ENCODE results near the gene SMCO2.

Gene SMCO2

DNA sequence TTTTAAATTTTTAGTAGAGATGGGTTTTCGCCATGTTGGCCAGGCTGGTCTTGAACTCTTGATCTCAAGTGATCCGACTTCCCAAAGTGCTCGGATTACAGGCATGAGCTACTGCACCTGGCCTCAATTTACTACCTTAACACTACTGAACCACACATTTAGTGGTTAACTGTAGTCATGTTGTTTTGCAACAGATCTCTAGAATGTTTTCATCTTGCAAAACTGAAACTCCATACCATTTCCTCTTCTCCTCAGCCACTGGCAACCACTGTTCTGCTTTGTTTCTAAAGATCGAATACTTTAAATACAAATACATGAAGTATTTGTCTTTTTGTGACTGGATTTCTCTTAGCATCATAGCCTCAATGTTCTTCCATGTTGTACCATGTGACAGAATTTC lies 15.4 kb upstream of the SMCO2 start:
- no peak for DNase-seq (ENCODE audit: low read depth)
- in situ Hi-C loops (cut with HindIII; ENCODE audit: low sequenced_read_pairs), result loop anchor here (5.0 to 10.0 kb wide), 3 partner anchors 34 to 204 kb away; no protein-coding TSS in a partner anchor
- TF ChIP-seq, protein P1, sequence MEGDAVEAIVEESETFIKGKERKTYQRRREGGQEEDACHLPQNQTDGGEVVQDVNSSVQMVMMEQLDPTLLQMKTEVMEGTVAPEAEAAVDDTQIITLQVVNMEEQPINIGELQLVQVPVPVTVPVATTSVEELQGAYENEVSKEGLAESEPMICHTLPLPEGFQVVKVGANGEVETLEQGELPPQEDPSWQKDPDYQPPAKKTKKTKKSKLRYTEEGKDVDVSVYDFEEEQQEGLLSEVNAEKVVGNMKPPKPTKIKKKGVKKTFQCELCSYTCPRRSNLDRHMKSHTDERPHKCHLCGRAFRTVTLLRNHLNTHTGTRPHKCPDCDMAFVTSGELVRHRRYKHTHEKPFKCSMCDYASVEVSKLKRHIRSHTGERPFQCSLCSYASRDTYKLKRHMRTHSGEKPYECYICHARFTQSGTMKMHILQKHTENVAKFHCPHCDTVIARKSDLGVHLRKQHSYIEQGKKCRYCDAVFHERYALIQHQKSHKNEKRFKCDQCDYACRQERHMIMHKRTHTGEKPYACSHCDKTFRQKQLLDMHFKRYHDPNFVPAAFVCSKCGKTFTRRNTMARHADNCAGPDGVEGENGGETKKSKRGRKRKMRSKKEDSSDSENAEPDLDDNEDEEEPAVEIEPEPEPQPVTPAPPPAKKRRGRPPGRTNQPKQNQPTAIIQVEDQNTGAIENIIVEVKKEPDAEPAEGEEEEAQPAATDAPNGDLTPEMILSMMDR (IDR thresholded peaks at IDR 0.05; ENCODE audit: low read depth, low read length, missing control alignments), result no peak
- H3K4me3 ChIP-seq (ENCODE audit: low read depth, low read length), result no peak overlapping the region

DNA sequence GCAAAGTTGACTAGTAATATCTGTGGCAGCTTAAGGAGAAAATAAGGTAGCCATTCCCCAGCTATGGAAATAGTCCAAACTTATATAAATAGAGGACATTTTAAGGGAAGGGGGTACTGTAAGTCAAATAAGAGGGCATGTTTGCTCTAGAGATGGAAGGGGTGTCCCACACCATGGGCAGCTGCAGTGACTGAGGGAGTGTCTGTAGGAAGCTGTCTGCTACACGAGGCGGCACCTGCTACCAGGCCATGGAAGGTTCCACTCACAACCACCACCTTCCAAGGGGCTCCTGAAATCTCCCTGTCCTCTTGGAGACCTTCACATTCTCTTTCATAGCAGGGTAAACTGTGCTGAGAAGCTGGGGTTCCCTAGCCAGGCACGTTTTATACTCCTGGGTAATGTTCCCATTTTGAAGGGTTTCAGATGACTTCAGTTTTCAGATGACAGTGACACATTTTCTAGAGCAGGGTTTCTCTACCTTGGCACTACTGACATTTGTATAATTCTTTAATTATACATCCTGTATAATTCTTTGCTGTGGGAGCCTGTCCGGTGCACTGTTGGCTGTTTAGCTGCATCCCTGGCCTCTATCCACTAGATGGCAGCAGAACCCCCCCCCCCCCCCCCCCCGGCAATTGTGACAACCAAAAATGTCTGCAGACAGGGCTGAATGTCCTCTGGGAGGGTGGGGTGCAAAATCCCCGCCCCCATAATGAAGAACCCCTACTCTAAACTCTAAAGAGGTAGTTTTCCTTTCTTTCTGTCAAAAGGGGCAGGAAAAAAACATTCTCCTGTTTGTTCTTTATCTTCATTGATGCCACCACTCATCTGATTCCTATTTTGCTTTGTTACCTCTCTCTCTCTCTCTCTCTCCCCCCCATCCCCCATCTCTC lies 11.6 kb upstream of the SMCO2 start:
- TF ChIP-seq, protein P1 (IDR thresholded peaks at IDR 0.05; ENCODE audit: low read depth, low read length, missing control alignments), result peak; percentile 61

DNA sequence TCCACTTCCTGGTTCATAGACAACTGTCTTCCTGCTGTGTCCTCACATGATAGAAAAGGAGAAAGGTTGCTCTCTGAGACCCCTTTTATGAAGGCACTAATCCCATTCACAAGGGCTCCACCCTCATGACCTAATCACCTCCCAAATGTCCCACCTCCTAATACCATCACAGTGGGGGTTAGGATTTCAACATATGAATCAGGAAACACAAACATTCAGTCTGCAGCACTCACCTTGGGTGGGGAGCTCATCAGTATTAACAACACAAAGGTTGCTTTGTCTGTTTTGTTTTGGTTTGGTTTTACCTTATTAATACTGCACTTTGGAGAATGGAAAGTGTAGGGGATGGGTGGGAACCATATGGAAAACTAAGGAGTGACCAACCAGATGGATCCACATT lies 10.5 kb upstream of the SMCO2 start:
- in situ Hi-C loops (cut with HindIII; ENCODE audit: low sequenced_read_pairs), result loop anchor here (10.0 kb wide), 2 partner anchors 59 to 199 kb away; no protein-coding TSS in a partner anchor
- TF ChIP-seq, protein P1 (IDR thresholded peaks at IDR 0.05; ENCODE audit: low read depth, low read length, missing control alignments), result no peak
- H3K4me3 ChIP-seq (ENCODE audit: low read depth, low read length), result no peak overlapping the region
- DNase-seq (ENCODE audit: low read depth), result no peak

More for the DNA sequence above, 11.6 kb upstream of the SMCO2 start:
- in situ Hi-C loops (cut with HindIII; ENCODE audit: low sequenced_read_pairs), result loop anchor here (5.0 to 10.0 kb wide), 3 partner anchors 38 to 200 kb away; no protein-coding TSS in a partner anchor
- no peak for DNase-seq (ENCODE audit: low read depth)
- no peak overlapping the region for H3K4me3 ChIP-seq (ENCODE audit: low read depth, low read length)

DNA sequence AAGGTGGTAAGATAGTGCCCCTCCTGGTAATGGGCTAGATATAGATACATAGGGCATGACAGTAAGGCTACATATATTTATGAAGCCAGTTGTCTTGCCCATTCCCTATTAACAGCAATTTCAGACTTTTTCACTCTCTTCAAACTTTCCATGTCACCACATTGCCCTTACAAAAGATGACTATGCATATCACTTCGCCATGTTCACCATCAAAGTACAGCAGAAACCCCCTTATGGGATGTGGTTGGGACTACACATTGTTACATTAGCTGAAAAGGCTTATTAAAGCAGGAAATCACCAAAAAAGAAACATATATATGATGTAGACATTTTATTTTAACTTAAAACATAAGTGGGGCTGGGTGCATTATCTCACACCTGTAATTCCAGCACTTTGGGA lies 9.8 kb upstream of the SMCO2 start:
- TF ChIP-seq, protein P1 (IDR thresholded peaks at IDR 0.05; ENCODE audit: low read depth, low read length, missing control alignments), result no peak
- DNase-seq (ENCODE audit: low read depth), result no peak
- H3K4me3 ChIP-seq (ENCODE audit: low read depth, low read length), result no peak overlapping the region
- in situ Hi-C loops (cut with HindIII; ENCODE audit: low sequenced_read_pairs), result loop anchor here (10.0 kb wide), 2 partner anchors 58 to 198 kb away; no protein-coding TSS in a partner anchor

- no peak overlapping the region for H3K4me3 ChIP-seq (ENCODE audit: low read depth, low read length)
- in situ Hi-C loops (cut with HindIII; ENCODE audit: low sequenced_read_pairs), result loop anchor here (10.0 kb wide), 2 partner anchors 57 to 197 kb away; no protein-coding TSS in a partner anchor
- no peak for DNase-seq (ENCODE audit: low read depth)
- TF ChIP-seq, protein P1 (IDR thresholded peaks at IDR 0.05; ENCODE audit: low read depth, low read length, missing control alignments), result no peak
Measured at GRCh38 chr12:27437839-27438238, 8.7 kb upstream of the SMCO2 start.

DNA sequence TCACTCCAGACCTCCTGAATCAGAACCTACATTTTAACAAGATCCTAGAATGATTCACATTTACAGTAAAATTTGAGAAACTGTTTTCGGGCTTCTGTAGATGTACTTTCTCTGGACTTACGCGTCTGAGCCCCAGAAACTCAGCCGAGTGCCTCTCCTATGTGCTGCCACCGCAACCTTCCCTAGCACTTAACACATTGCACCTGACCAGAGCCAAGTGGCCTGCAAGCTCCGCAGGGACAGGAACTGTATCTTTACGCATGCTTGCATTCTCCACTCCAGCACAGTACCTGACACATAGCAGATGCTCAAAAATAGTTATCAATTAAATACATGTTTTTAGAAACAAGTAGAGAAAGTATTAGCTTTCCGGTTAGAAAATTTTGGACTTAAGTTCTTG lies 1.2 kb downstream of the SMCO2 start:
- TF ChIP-seq, protein P1 (IDR thresholded peaks at IDR 0.05; ENCODE audit: low read depth, low read length, missing control alignments), result no peak
- no peak for DNase-seq (ENCODE audit: low read depth)
- in situ Hi-C loops (cut with HindIII; ENCODE audit: low sequenced_read_pairs), result no loop called here
- no peak overlapping the region for H3K4me3 ChIP-seq (ENCODE audit: low read depth, low read length)
